ENCODE measurements around the gene GFI1.

- TF ChIP-seq POLR2A (IDR thresholded peaks at IDR 0.05) (no peak), CTCF (IDR thresholded peaks at IDR 0.05) (no peak)
These were observed 7.1 kb downstream of the GFI1 start for GRCh38 chr1:92479587-92479986.

Measured in uterus (tissue), 2 donors.